GM19193 (cell line): ENCODE data around the gene VDAC1.

Experiments
- POLR2A ChIP-seq: IDR thresholded peaks from 4 replicates; pipeline ENCODE4 v1.6.1; 2011; ENCODE audit not compliant: insufficient read depth, insufficient read length; ENCODE audit errors: extremely low read depth

The VDAC1 gene

GRCh38 chr5:134029156-134029555 is 24.4 kb upstream of the VDAC1 start:
- no peak for TF ChIP-seq POLR2A

GRCh38 chr5:134028496-134028895 is 23.7 kb upstream of the VDAC1 start:
- TF ChIP-seq POLR2A: no peak

GRCh38 chr5:134027288-134027615 is 22.5 kb upstream of the VDAC1 start:
- TF ChIP-seq POLR2A: no peak

GRCh38 chr5:134026521-134027287 is 21.9 kb upstream of the VDAC1 start:
- no peak for TF ChIP-seq POLR2A

GRCh38 chr5:134025786-134026185 is 21.0 kb upstream of the VDAC1 start:
- TF ChIP-seq POLR2A: no peak

GRCh38 chr5:134024811-134025210 is 20.0 kb upstream of the VDAC1 start:
- no peak for TF ChIP-seq POLR2A

- no peak for TF ChIP-seq POLR2A
Measured at GRCh38 chr5:134022333-134022732, 17.6 kb upstream of the VDAC1 start.

- TF ChIP-seq POLR2A: no peak
Measured at GRCh38 chr5:134020188-134020587, 15.4 kb upstream of the VDAC1 start.

- no peak for TF ChIP-seq POLR2A
Measured at GRCh38 chr5:134019636-134020035, 14.9 kb upstream of the VDAC1 start.

- TF ChIP-seq POLR2A: no peak
Measured at GRCh38 chr5:134018986-134019316, 14.2 kb upstream of the VDAC1 start.

GRCh38 chr5:134018154-134018985 is 13.6 kb upstream of the VDAC1 start:
- no peak for TF ChIP-seq POLR2A

GRCh38 chr5:134008266-134008749 is 3.5 kb upstream of the VDAC1 start:
- TF ChIP-seq POLR2A: no peak

- no peak for TF ChIP-seq POLR2A
Measured at GRCh38 chr5:134007581-134008265, 2.9 kb upstream of the VDAC1 start.

- TF ChIP-seq POLR2A: no peak
Measured at GRCh38 chr5:134006115-134006514, 1.3 kb upstream of the VDAC1 start.

GRCh38 chr5:134005417-134006061 is 764 bp upstream of the VDAC1 start:
- TF ChIP-seq POLR2A: no peak
